Adipose tissue (tissue), 3 donors: ENCODE results near the gene HRH4. TPM values are rescaled to one million over a fixed set of nuclear protein-coding genes. Genes with fewer than 3 reads are reported as not detected.

ENCODE experiments used
- H3K27ac ChIP-seq: one replicate; pipeline ENCODE4 v1.5.1; 2013; ENCODE audit warnings: low read depth, low read length
- WGBS, 3 donors: extraction: QIAGEN DNeasy Blood & Tissue Kit; methylation state at CpG; one replicate each; pipeline ENCODE4 v1.1.7; 2013; 5-methylcytosine and 5-hydroxymethylcytosine counted together
- polyA plus RNA-seq, 3 donors: library from polyadenylated mRNA; stranded (reverse); fragments of 200-250 nt; gene quantifications; one replicate each; pipeline ENCODE4 v1.2.3, GENCODE V29; 2013
- donor health status: healthy with polysubstance abuse.
- donor health status: Bipolar disorder and iron deficiency.
- donor health status: healthy.

The HRH4 gene
- polyA plus RNA-seq, 3 donors = 0.02 to 0.11 (median 0.04) TPM

DNA sequence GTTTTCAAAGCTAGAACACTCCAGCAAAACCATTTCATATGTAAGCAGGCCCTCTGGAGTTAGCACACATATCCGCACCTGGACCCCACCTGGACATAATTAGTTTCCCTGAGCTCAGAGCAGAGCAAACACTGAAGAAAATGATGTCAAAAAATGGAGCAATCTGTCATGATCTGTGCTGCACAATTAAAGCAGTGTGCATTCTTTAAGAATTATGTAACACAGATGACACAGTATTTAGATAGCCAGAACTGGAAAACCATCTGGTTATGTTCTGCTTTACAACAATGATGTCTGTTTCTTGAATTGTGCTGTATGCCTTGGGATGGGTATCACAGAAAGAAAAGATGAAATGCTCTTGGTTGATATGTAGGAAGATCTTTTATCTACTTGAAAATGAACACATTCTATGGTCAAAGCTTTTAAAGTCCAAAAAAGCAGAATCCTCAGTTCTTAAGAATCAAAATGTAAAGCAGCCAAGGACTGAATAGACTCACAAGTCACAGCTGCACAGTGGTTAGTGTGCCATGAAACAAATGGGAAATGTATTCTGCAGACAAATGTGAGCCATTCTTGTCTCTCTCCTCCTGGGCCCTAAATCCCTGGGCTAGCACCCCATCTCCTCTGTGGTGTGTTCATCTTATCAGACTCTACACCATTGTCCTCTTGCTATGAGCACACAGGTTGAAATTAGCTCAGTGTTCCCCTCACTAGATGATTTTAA lies 36.8 kb downstream of the HRH4 start:
- WGBS, 3 donors = 57 to 75% (median 62%) methylated on average over 1 of the region's 1 CpG

DNA sequence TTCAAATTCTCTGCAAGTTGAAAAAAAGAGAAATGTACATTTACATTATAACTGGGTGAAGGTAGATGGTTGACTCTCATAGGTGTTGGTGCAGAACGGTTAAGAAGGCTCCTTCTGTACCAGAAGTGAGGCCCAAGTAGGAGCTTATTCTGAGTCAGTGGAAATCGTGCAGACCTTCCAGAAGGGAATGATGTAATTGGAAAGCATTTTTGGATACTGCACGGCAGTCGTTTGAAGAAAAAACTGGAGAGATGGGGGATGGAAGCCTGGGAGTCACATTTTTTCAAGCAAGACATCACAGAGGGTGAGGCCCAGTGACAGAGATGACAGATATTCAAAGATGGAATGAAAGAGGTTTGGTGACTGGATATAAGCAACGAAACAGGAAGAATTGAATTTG lies 39.4 kb downstream of the HRH4 start:
- 63 to 77% (median 65%) methylated on average over 5 of the region's 5 CpGs for WGBS, 3 donors
- no peak overlapping the region for H3K27ac ChIP-seq

More for the DNA sequence above, 36.8 kb downstream of the HRH4 start:
- H3K27ac ChIP-seq = no peak overlapping the region

DNA sequence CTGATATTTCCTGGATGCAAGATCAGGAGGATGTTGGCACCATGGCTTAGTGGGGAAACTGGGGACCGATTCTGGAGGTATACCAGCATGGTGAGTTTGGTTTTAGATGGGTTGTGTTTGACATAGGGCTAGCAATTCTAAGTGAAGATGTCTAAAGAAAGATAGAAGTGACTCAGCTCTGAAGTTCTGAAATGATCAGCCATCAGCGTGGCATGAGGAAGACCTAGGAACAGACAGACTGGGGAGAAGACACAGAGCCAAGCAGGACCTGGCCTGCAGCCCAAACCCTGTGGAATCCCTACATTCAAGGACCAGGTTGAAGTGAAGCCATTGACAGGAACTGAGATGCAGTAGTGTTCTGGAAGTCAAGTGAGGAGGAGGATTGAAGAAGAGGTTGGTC lies 39.8 kb downstream of the HRH4 start:
- no peak overlapping the region for H3K27ac ChIP-seq
- 80 to 87% (median 83%) methylated on average over 2 of the region's 2 CpGs for WGBS, 3 donors

DNA sequence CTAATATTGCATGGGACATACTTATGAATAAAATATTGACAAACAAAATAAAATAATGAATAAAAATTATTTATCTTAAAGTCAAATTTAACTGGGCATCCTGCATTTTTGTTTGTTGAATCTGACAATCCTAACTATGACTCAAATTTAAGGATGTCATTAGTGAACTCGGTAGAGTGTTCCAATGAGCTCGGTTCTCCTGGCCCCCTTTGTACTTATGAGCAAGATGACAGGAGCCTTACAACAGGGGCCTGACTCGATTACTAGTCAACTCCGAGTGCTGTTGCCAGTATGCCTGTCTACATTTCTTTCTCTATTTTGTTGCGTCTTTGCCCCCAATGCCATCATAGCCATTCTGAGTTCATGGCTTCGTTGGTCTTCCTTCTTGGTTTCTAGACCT lies 40.3 kb downstream of the HRH4 start:
- WGBS, 3 donors = 84 to 94% (median 84%) methylated on average over 6 of the region's 6 CpGs
- H3K27ac ChIP-seq = no peak overlapping the region

DNA sequence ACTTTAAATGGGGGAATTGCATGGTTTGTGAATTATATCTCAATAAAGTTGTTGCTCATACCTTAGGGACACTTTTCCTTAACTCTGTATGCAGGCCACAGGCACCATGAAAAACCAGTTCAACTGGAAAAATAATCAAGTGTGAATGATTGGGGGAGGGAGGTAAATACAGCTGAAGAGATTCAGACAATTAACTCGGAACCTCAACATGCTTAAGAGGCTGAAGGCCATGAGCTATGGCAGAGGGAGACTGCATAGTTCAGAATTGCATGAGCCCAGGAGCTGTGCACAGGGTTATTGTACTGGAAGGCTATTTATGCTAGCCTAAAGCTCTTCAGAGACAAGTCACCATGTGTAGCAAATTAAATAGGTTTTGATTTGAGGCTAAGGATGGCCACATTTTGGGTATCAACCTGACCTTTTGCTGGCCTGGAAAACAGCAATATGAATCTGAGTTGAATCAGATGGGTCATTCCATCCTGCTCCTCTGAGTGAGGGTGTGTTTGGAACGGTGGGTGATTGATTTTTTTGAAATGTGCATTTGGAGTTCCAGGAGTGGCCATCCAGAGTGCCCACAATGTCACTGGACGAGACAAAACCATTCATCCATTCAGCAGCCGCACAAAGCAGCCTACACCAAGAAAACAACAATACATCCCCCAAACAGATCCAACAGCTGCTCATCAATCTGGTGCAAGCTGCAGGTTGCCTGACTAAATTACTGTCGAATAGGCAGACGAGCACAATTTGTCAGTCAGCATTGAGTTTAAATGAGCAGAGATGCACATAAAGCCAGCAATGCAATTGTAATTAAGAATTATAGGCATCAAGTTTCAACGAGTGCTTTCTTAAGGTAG lies 42.5 kb downstream of the HRH4 start:
- 75 to 91% (median 87%) methylated on average over 7 of the region's 7 CpGs for WGBS, 3 donors
- no peak overlapping the region for H3K27ac ChIP-seq

DNA sequence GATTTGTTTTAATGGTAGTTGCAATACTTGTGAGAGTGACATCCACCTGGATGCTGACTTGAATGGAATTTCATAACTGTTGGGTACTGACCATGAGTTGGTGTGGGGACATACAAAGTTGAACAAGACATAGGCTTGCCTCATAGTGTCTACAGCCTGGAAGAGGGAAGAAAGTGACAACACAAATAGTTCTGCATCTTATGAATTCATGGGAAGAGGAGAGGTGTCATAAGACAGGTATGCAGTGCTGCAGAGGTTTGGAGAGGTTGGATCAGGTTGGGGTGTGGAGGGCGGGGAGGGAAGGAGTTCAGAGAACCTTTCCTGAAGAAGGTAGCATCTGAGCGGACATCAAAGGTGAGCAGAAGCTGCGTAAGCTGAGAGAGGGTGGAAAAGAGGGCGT lies 44.0 kb downstream of the HRH4 start:
- no peak overlapping the region for H3K27ac ChIP-seq
- WGBS, 3 donors = 87 to 96% (median 90%) methylated on average over 4 of the region's 4 CpGs

DNA sequence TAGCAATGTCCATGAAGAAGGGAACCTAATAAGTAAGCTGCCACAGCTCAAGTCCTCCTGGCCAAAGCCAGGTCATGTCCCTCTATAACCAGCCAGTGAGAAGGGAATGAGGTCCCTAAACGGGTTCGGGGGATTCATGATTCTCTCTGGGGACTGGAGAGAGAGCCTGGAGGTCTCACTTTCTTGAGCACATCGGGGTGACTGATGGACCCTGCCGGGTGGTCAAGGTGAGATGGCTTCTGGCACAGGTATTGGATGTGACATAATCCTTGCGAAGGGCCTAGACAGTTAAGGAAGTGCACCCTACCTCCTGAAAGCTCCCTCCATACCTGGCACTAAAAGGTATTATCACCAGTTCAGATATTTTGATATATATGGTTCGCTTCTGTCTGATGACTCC lies 45.7 kb downstream of the HRH4 start:
- 92 to 97% (median 93%) methylated on average over 6 of the region's 6 CpGs for WGBS, 3 donors

DNA sequence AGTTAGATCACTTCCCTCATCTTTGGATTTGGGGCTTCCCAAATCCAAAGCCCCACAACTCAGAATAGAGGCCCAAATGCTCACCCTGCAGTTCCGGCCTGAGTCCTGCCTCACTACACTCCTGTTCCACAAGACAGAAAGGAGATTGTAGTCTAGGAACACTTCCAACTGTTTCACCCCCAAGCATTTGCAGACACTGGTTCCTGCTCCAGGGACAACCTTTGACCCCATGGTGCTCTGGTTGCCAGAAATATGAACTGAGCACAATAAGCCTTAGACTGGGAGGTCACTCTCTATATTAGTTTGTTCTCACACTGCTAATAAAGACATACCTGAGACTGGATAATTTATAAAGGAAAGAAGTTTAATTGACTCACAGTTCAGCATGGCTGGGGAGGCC lies 49.0 kb downstream of the HRH4 start:
- WGBS, 3 donors = 75 to 95% (median 94%) methylated on average over 1 of the region's 1 CpG
- no peak overlapping the region for H3K27ac ChIP-seq

More for the DNA sequence above, 45.7 kb downstream of the HRH4 start:
- H3K27ac ChIP-seq = no peak overlapping the region

DNA sequence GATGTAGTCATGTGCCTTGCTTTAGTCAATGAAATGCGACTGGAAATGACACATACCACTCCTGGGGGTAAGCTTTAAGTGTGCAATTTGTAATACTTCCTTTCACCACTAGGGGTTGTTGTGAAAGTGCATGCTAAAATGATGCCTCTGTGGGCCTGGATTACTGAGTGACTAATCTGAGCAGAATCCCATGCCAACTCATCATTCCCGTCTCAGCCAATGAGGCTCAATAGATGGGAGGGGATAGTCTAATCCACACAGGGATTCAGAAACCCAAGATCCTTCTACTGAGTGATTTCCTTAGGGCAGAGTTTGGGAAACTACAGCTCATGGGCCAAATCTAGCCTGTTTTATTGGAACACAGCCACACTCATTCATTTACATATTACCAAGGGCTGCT lies 54.0 kb downstream of the HRH4 start:
- WGBS, 3 donors = 62 to 81% (median 72%) methylated on average over 2 of the region's 2 CpGs
- no peak overlapping the region for H3K27ac ChIP-seq

DNA sequence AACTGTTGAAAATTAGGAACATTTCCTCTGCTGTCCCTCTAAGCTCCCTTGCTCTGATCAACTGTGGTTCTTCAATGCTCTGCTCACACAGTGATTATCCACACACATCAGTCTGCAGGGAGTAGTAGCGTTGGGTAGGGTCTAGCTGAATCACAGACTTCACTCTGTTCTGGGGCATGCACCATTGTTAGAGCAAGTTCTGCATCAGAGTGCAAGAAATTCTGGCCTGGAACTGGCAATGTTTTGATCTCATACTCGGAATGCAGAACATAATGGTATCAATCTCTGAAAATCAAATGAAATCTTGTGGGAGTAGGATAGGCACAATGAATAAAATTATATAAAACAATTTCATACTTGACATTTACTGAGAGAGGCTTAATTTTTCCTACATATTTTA lies 55.3 kb downstream of the HRH4 start:
- WGBS, 3 donors = 81 to 86% (median 85%) methylated on average over 2 of the region's 2 CpGs
- no peak overlapping the region for H3K27ac ChIP-seq

DNA sequence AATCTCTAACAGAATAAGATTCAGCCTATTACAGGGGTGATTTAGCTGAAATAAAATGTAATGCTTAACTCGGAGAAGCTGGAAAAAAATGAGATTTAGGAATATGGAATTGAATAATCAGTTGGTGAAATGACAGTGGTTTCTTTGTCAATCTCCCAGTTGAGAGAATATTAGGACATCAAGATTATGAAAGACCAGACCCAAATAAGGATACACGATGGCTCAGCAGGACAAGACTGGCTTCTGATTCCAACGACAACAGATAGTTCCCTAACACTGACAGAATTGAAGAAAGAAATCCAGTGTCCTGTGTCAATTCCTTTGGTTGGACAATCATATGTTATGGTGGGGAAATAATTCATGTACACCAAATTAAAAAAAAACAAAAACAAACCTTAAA lies 55.8 kb downstream of the HRH4 start:
- no peak overlapping the region for H3K27ac ChIP-seq

DNA sequence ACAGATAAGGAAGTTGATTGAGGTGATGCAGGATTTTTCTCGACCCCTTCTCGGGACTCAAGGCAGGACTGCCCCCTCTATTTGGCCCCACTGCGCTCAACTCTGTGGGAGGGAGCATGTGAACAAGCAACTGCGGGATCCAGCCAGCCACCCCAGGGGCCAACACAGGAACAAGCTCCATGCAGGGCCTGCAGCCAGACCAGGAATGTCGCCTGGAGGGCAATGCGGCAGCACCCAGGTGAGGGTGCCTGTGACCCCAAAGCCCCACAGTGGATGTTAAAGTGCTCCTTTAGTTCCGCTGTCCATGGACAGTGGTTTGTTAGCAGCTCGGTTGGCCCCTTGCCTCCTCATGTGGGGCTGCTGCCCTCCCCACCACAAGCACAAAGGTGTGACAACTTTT lies 57.1 kb downstream of the HRH4 start:
- H3K27ac ChIP-seq = no peak overlapping the region
- WGBS, 3 donors = 92 to 96% (median 96%) methylated on average over 8 of the region's 8 CpGs

More for the DNA sequence above, 55.8 kb downstream of the HRH4 start:
- 47 to 75% (median 62%) methylated on average over 3 of the region's 3 CpGs for WGBS, 3 donors

DNA sequence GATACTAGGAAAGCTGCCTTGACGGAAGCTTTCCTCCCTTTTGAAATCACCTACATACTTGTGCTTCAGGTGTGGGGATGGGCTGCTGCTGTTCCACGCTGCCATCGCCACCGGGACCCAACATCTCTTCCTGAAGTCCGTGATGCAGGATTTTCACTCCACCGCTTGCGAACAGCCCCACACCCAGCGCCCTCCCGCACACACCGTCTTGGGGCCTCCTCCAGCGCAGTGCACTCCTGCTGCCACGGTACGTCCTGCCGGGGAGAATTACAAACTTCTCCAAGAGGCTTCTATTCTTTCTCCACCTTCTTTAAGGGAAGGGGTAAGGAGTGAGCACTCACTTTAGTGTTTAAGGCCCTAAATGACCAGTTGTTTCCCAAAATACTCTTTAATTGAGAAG lies 58.2 kb downstream of the HRH4 start:
- 84 to 90% (median 88%) methylated on average over 14 of the region's 14 CpGs for WGBS, 3 donors
- no peak overlapping the region for H3K27ac ChIP-seq

Other genes starting within 250 kb of the HRH4 start
- 10 to 100 TPM; 13.4 to 79.5 (median 49.5) TPM for gene OSBPL1A, start 62.8 kb upstream of the HRH4 start, polyA plus RNA-seq
- gene IMPACT, start 34.0 kb upstream of the HRH4 start, polyA plus RNA-seq = 10 to 100 TPM in 2 of 3 donors, 1 to 10 TPM in 1; 6.7 to 29.0 (median 10.7) TPM